CD4-positive, alpha-beta T cell treated with Interleukin-21 for 1 hour (primary cell): ENCODE data around the gene SOX9.

Experiments used
- DNase-seq: peaks from one replicate; pipeline ENCODE4 v3.0.0-alpha.2; 2020

The SOX9 gene

GRCh38 chr17:72120642-72121163, at the start of gene SOX9:
Gene SOX9 (plus strand): TSS chr17:72121020. CDS start chr17:72121392, 372 bp downstream.
- DNase-seq, result no peak

- no peak for DNase-seq
These were observed 49.5 kb upstream of the SOX9 start for GRCh38 chr17:72071330-72071729.

- DNase-seq, result no peak
These were observed 44.7 kb upstream of the SOX9 start for GRCh38 chr17:72075995-72076677.

GRCh38 chr17:72076678-72077030, 44.2 kb upstream of the SOX9 start:
- no peak for DNase-seq

- no peak for DNase-seq
These were observed 43.4 kb upstream of the SOX9 start for GRCh38 chr17:72077326-72077960.

- DNase-seq, result no peak
These were observed 41.1 kb upstream of the SOX9 start for GRCh38 chr17:72079700-72080099.

GRCh38 chr17:72087876-72088275, 32.9 kb upstream of the SOX9 start:
- DNase-seq, result no peak

- DNase-seq, result no peak
These were observed 31.3 kb upstream of the SOX9 start for GRCh38 chr17:72089453-72089987.

GRCh38 chr17:72090108-72090507, 30.7 kb upstream of the SOX9 start:
- DNase-seq, result no peak

GRCh38 chr17:72092710-72093322, 28.0 kb upstream of the SOX9 start:
- no peak for DNase-seq

GRCh38 chr17:72093707-72094106, 27.1 kb upstream of the SOX9 start:
- no peak for DNase-seq

- no peak for DNase-seq
These were observed 25.5 kb upstream of the SOX9 start for GRCh38 chr17:72095316-72095715.

GRCh38 chr17:72097144-72097543, 23.7 kb upstream of the SOX9 start:
- DNase-seq, result no peak

- DNase-seq, result no peak
These were observed 20.9 kb upstream of the SOX9 start for GRCh38 chr17:72099919-72100318.

GRCh38 chr17:72100470-72100869, 20.4 kb upstream of the SOX9 start:
- no peak for DNase-seq

GRCh38 chr17:72101526-72101925, 19.3 kb upstream of the SOX9 start:
- no peak for DNase-seq

GRCh38 chr17:72102366-72102765, 18.5 kb upstream of the SOX9 start:
- no peak for DNase-seq

GRCh38 chr17:72104164-72104862, 16.5 kb upstream of the SOX9 start:
- DNase-seq, result no peak

- no peak for DNase-seq
These were observed 16.0 kb upstream of the SOX9 start for GRCh38 chr17:72104863-72105234.

- no peak for DNase-seq
These were observed 13.7 kb upstream of the SOX9 start for GRCh38 chr17:72107100-72107499.

- no peak for DNase-seq
These were observed 10.4 kb upstream of the SOX9 start for GRCh38 chr17:72110231-72110941.

GRCh38 chr17:72110942-72111318, 9.9 kb upstream of the SOX9 start:
- DNase-seq, result no peak
